Subcutaneous abdominal adipose tissue (tissue), 5 donors: ENCODE data around the gene NPM3.

Experiments used
- H3K27ac ChIP-seq: one replicate; pipeline ENCODE4 v1.7.0; 2013; ENCODE audit warnings: low read depth, mild to moderate bottlenecking, inconsistent platforms, low read length, moderate library complexity
- H3K27me3 ChIP-seq, 5 donors: one replicate each; pipeline ENCODE4 v1.7.0; 2013; ENCODE audit warnings: low read length in 5 of 5, inconsistent platforms in 1 of 5; ENCODE audit not compliant: control insufficient read depth in 5 of 5, insufficient read depth in 4 of 5
- H3K36me3 ChIP-seq, 5 donors: one replicate each; pipeline ENCODE4 v1.7.0; 2013; ENCODE audit warnings: low read length in 5 of 5; ENCODE audit not compliant: control insufficient read depth in 5 of 5, insufficient read depth in 5 of 5
- H3K4me1 ChIP-seq, 5 donors: one replicate each; pipeline ENCODE4 v1.7.0; 2013; ENCODE audit warnings: low read length in 5 of 5, mild to moderate bottlenecking in 3 of 5, moderate library complexity in 1 of 5; ENCODE audit not compliant: control insufficient read depth in 5 of 5, insufficient read depth in 5 of 5
- H3K4me3 ChIP-seq, 5 donors: one replicate each; pipeline ENCODE4 v1.7.0; 2013; ENCODE audit warnings: low read length in 5 of 5, low read depth in 1 of 5
- H3K9ac ChIP-seq, 5 donors: one replicate each; pipeline ENCODE4 v1.7.0; 2013; ENCODE audit warnings: low read length in 5 of 5, mild to moderate bottlenecking in 4 of 5, moderate library complexity in 3 of 5
- H3K9me3 ChIP-seq, 5 donors: one replicate each; pipeline ENCODE4 v1.7.0; 2013; ENCODE audit warnings: low read length in 5 of 5; ENCODE audit not compliant: control insufficient read depth in 5 of 5
- donor health status: healthy.
- donor health status: healthy.
- donor health status: healthy.
- donor health status: healthy.
- donor health status: healthy.

NPM3 gene

DNA sequence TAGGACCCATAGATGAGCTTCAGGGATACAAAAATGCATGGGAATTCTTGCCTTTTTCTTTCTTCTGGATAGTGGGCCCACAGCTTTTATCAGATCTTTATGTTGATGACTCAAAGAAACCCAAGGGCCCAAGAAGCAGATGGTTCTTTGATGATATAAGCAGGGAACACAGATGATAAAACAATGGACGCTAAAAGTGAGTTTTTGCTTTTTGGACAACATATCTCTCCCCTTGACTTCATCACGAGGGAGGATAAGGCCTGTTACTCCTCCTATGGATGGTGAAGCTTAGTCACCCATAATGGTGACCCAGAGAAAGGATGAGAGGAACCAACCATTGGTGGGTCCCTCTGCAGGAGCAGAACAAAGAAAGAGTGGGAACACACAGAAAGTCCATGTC, 41.5 kb upstream of the NPM3 start:
- no peaks in the 10 kb centered on the region for H3K27me3 ChIP-seq
- H3K4me3 ChIP-seq, result no peak overlapping the region
- peaks cover 19 to 70% (median 63%) of the 10 kb centered on the region in 5 donors for H3K36me3 ChIP-seq
- H3K27ac ChIP-seq, result no peak overlapping the region
- no peaks in the 10 kb centered on the region for H3K9me3 ChIP-seq
- H3K4me1 ChIP-seq, result peaks cover 0 to 9% (median 2%) of the 10 kb centered on the region in 5 donors
- no peak overlapping the region for H3K9ac ChIP-seq

DNA sequence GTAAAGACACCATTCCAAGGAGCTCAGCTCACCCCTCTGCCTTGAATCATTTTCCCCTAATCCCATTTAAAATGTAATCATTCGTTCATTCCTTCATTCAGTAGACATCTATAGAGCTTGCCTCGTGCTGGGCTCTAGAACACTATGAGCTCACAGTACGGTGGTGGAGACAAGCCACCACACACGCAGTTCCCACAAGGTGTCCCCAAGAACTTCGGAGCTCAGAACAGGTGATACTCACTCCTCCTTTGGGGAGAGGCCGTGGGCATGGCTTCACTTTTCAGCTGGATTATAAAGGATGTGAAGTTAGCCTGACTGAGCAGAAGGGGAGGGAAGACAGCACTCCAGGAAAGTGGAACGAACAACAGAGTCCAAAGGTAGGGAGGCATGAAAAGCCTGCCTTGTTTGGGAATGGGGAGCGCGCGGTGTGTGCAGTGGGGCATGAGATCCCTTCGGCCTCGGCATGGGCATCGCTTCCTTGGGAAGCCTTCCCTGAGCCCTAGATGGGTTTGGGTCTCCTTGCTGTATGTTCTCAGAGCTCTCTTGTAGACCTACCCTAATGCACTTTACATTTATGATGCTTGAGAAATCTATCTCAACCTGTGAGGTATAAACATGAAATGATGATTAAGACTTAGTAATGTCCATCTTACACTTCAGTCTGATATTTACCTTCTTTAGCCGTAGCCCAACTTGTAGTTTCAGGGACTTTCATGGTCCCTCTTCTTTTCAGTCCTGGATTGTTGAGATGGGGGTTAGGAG, 35.8 kb upstream of the NPM3 start:
- Histone ChIP-seq H3K36me3 (peaks cover 3 to 26% (median 16%) of the 10 kb centered on the region in 5 donors), H3K27ac (peak overlapping the region; percentile 92), H3K9ac (peak overlapping the region; percentile 2 to 89 (median 77)), H3K27me3 (no peaks in the 10 kb centered on the region), H3K9me3 (no peaks in the 10 kb centered on the region), H3K4me1 (peaks cover 2 to 51% (median 46%) of the 10 kb centered on the region in 5 donors), H3K4me3 (peak overlapping the region; percentile 93 to 98 (median 97))

DNA sequence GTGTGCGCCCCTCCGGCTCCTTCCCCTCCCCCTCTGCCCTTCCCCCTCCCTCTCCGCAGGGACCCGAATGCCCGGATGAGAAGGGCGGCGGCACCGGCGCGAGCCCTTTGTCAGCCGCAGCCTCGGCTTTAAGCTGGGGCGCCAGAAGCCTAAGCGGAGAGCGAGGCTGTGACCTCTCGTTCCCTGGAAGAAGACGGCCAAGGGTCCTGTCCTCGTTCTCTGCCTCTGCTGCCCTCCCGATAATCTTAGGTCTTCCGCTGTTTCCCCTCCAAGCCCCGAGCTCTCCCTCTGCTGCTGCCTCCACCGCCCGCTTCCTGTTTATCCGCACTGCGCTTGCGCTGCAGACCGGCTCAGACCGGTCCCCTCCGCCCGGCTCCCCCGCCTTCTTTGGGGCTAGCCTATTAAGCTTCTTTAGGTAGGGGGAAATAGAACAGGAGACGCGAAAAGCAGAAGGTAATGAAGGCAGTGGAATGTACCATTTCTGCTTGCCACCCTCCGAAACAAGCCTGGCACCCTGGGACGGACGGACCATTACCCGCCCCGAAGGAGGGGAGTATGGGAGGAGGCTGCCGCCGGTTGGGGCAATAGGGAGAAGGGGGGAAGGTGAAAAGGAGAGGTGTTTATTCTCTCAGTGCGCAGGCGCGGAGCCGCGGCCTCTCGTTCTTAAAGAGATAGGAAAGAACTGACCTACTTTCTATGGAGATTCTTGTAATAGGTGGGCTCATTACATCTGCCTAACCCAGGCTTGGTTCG, 35.0 kb upstream of the NPM3 start, which contains the start of gene OGA:
OGA (minus strand) TSS at position 326 of the 753 bp plus-strand sequence. CDS start 422 bp downstream, outside the sequence.
- Histone ChIP-seq H3K36me3 (peaks cover 3 to 23% (median 12%) of the 10 kb centered on the region in 5 donors), H3K4me3 (peak within 1 kb of the TSS; percentile 94 to 98 (median 97)), H3K4me1 (peaks cover 2 to 57% (median 50%) of the 10 kb centered on the region in 5 donors), H3K27me3 (no peaks in the 10 kb centered on the region), H3K9me3 (no peaks in the 10 kb centered on the region), H3K27ac (peak within 1 kb of the TSS; percentile 92), H3K9ac (peak within 1 kb of the TSS; percentile 77 to 89 (median 82))

DNA sequence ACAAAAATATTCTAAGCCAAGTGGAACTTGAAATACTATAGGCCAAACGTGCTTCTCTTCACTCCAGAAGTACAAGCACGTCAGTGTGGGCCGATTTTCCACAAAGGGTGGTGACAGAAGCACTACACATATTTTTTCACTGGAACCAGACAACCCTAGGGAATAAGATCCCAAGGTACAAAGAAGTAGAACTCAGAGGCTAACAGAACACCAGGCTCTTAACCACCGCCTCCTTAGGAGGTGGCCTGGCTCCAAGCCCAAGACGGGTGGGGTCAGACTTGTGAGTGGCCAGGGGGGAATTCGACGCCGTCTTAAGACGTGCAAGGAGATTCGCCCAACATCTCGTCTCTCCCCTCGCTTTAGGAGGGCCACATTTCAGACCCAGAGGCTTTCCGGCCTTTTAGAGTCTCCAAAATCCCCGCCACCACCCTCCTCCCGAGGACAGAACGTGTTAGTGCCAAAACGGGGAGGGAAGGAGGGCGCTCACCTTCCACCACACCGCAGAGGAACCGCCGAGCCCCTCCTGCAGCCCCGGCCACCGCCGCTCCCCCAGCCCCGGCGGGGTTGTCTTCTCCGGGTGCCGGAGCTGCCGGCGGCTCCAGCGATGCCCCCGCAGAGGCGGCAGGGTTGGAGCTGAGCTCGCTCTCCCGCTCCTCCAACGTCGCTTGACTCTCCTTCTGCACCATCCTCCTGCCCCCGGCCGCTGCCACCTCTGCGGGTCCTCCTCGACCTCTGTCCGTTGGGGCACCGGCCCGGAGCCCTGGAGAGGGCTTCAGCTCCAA, 34.3 kb upstream of the NPM3 start:
- peak overlapping the region; percentile 77 to 89 (median 82) for H3K9ac ChIP-seq
- H3K4me1 ChIP-seq, result peaks cover 2 to 57% (median 52%) of the 10 kb centered on the region in 5 donors
- H3K27ac ChIP-seq, result peak overlapping the region; percentile 92
- H3K9me3 ChIP-seq, result no peaks in the 10 kb centered on the region
- H3K36me3 ChIP-seq, result peaks cover 3 to 18% (median 16%) of the 10 kb centered on the region in 5 donors
- peak overlapping the region; percentile 94 to 98 (median 97) for H3K4me3 ChIP-seq
- no peaks in the 10 kb centered on the region for H3K27me3 ChIP-seq

DNA sequence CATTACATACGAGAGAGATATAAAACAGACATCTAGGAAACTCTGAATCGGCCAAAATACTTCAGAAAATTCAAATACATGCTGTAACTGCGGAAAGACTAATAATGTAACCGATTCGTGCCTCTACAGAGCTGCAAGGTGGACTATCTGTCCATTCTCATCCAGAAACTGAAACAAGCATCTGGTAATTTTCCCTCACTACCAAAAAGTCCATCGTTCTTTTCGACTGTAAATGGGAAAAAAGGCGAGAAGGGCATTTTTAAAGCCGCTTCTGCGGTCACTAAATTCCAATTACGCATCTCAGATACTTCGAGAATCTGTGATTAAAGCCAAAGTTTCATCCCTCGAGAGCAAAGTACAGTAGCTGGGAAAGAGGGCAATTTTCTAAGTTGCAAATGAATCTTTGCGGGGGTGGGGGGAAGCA, 33.7 kb upstream of the NPM3 start:
- peaks cover 2 to 57% (median 52%) of the 10 kb centered on the region in 5 donors for H3K4me1 ChIP-seq
- H3K36me3 ChIP-seq, result peaks cover 2 to 18% (median 18%) of the 10 kb centered on the region in 5 donors
- H3K27ac ChIP-seq, result peak overlapping the region; percentile 92
- H3K9ac ChIP-seq, result peak overlapping the region; percentile 77 to 89 (median 82)
- H3K4me3 ChIP-seq, result peak overlapping the region; percentile 94 to 98 (median 97)
- H3K27me3 ChIP-seq, result no peaks in the 10 kb centered on the region
- H3K9me3 ChIP-seq, result no peaks in the 10 kb centered on the region

DNA sequence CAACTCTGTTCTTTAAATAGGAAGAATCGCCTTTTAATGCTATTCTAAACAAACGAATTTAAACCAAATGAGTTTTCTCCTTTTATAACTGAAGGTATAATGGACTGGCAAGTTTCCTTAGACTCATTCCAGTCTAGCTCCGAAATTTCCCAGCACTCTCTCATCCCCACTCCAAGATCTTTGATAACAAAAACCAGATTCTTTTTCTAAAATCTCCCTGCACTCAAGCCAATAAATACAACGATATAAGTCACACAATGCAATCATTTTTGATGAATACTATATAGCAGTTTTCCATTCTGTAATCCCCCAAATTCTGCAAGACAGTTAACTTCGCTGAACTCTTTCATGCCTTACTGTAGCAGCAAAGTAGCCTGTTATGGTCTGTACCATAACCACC, 33.1 kb upstream of the NPM3 start:
- Histone ChIP-seq H3K4me1 (peaks cover 2 to 57% (median 52%) of the 10 kb centered on the region in 5 donors), H3K27me3 (no peaks in the 10 kb centered on the region), H3K27ac (peak overlapping the region; percentile 92), H3K36me3 (peaks cover 0 to 18% (median 14%) of the 10 kb centered on the region in 5 donors), H3K4me3 (peak overlapping the region; percentile 94 to 98 (median 97)), H3K9me3 (no peaks in the 10 kb centered on the region), H3K9ac (peak overlapping the region; percentile 4 to 89 (median 82))

DNA sequence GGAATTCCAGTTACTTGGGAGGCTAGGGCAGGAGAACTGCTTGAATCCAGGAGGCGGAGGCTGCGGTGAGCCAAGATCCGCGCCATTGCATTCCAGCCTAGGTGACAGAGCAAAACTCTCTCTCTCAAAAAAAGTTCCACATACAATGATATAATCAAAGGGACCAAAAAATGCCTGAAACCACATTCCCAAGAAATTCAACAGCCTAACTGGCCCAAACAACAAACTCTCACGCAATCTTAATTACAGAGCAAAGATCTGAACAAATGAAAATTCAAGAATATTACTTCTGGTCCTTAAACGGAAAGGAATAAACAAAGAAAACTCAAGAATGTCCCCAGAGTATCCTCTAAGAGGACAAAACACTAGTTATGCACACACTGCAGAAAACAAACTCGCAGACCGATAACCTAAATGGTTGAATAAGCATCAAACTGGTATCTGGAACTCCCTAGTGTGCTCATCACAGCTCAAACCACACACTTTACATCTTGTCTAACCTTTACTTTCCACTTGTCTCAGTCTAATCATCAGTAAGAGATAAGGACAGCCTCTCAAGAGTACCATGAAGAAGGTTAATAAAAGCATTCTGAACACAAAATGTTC, 31.3 kb upstream of the NPM3 start:
- Histone ChIP-seq H3K9ac (peak overlapping the region in 4 of 5 donors; percentile 31 to 48 (median 44)), H3K4me3 (peak overlapping the region; percentile 19 to 98 (median 95)), H3K27me3 (no peaks in the 10 kb centered on the region), H3K9me3 (no peaks in the 10 kb centered on the region), H3K36me3 (peaks cover 13 to 35% (median 24%) of the 10 kb centered on the region in 5 donors), H3K4me1 (peaks cover 2 to 53% (median 50%) of the 10 kb centered on the region in 5 donors), H3K27ac (peak overlapping the region; percentile 92)

DNA sequence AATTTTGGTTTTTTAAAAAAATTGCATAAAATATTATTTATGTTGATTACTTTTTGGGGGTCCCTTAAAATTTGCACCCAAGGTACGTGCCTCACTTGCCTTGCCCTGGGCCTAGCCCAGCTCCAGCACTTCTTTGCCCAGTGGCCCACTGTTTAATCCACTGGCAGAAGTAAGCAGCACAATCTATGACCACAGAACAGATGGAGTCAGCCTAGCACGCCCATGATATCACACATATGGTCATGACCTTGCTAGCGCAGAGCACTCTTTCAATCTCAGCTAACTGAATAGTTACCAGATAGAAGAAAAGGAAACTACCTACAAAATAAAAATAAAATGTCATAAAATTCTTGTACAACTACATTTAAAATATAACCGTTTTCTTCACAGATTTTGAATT, 29.4 kb upstream of the NPM3 start:
- peaks cover 2 to 41% (median 37%) of the 10 kb centered on the region in 5 donors for H3K4me1 ChIP-seq
- no peak overlapping the region for H3K9ac ChIP-seq
- H3K27me3 ChIP-seq, result no peaks in the 10 kb centered on the region
- peaks cover 21 to 53% (median 37%) of the 10 kb centered on the region in 5 donors for H3K36me3 ChIP-seq
- no peaks in the 10 kb centered on the region for H3K9me3 ChIP-seq
- no peak overlapping the region for H3K27ac ChIP-seq
- no peak overlapping the region for H3K4me3 ChIP-seq

DNA sequence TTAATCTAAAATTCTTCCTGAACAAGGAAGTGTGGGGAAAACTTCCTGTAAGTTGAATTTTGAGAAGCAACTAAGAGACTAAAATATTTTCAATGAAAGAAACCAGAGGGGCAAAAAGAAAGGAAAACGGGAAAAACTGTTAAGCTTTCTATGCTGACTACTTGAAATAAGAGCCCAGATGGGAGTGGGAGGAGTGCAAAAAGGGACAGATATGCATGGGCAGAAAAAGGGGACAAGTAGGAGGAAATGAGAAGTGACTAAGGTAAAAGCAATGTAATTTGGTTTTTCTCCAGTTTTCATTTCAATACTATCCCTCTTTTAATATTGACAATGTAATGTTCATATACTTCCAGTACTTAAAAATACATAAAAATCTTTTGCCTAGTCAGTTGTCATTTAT, 23.9 kb upstream of the NPM3 start:
- H3K36me3 ChIP-seq, result peaks cover 45 to 86% (median 71%) of the 10 kb centered on the region in 5 donors
- no peaks in the 10 kb centered on the region for H3K9me3 ChIP-seq
- H3K27me3 ChIP-seq, result no peaks in the 10 kb centered on the region
- no peak overlapping the region for H3K4me3 ChIP-seq
- H3K9ac ChIP-seq, result no peak overlapping the region
- peaks cover 0 to 3% (median 0%) of the 10 kb centered on the region in 5 donors for H3K4me1 ChIP-seq
- H3K27ac ChIP-seq, result no peak overlapping the region
